ENCODE results near the gene LYAR. TPM values are rescaled to one million over a fixed set of nuclear protein-coding genes. Genes with fewer than 3 reads are reported as not detected.

The LYAR gene
- total RNA-seq (2013; cell fraction: nucleolus; rRNA removed), result 8.1 and 9.9 TPM in 2 replicates
- total RNA-seq (2014; rRNA removed) (38.2 and 44.5 TPM in 2 replicates), total RNA-seq (2014; rRNA removed; fragmentation: Illumina TruSeq; extraction: Trizol) (75.1 and 85.4 TPM in 2 replicates), total RNA-seq (2021) (36.5 and 38.6 TPM in 2 replicates), polyA plus RNA-seq (2011; rRNA removed) (18.6 and 25.3 TPM in 2 replicates), polyA plus RNA-seq (2014; fragmentation: Illumina TruSeq; extraction: Trizol) (81.8 and 82.0 TPM in 2 replicates), polyA plus RNA-seq (2014; fragmentation: Nextera tagmentation; extraction: Ambion mirVana) (10 to 100 TPM; 18.3 to 27.2 TPM), polyA plus RNA-seq (2014; rRNA removed) (37.0 and 42.1 TPM in 2 replicates), polyA plus RNA-seq (2016; fragmentation: Nextera tagmentation; extraction: Ambion mirVana) (10 to 100 TPM; 55.6 to 64.4 TPM), polyA minus RNA-seq (2011; rRNA and poly(A)+ RNA removed) (1.9 and 3.7 TPM in 2 replicates), Bru-seq, nascent RNA (percentile 69 among the genes with signal in this experiment), BruChase-seq, experiment 1, labeled RNA remaining after a 6-hour chase (percentile 73 among the genes with signal in this experiment), BruChase-seq, experiment 2, labeled RNA remaining after a 2-hour chase (percentile 74 among the genes with signal in this experiment)
- 14.9 TPM for polyA plus RNA-seq (2011; ENCODE audit: low read depth)
- polyA plus RNA-seq (2011; cell fraction: cytosol; rRNA removed), result 6.5 and 7.0 TPM in 2 replicates
- polyA plus RNA-seq (2011; cell fraction: nucleus; rRNA removed), result 7.0 and 9.8 TPM in 2 replicates
- 24.8 and 25.9 TPM in 2 replicates for polyA plus RNA-seq (2012)
- 4.7 and 5.1 TPM in 2 replicates for polyA minus RNA-seq (2011; cell fraction: cytosol; rRNA and poly(A)+ RNA removed)
- 2.7 and 5.4 TPM in 2 replicates for polyA minus RNA-seq (2011; cell fraction: nucleus; rRNA and poly(A)+ RNA removed)
- long read RNA-seq, experiment 1, transcript LYAR-201 (10 exons, 1,569 nt), result major isoform, 28 of 54 reads
- long read RNA-seq, experiment 1, partial matches to known transcripts, result 22 of 54 reads
- long read RNA-seq, experiment 1, other reads (novel, unspliced or antisense), result 2 of 54 reads
- long read RNA-seq, experiment 2, transcript LYAR-201 (10 exons, 1,569 nt), result major isoform, 53 of 210 reads
- long read RNA-seq, experiment 2, partial matches to known transcripts, result 151 of 210 reads
- long read RNA-seq, experiment 2, other reads (novel, unspliced or antisense), result 6 of 210 reads

DNA sequence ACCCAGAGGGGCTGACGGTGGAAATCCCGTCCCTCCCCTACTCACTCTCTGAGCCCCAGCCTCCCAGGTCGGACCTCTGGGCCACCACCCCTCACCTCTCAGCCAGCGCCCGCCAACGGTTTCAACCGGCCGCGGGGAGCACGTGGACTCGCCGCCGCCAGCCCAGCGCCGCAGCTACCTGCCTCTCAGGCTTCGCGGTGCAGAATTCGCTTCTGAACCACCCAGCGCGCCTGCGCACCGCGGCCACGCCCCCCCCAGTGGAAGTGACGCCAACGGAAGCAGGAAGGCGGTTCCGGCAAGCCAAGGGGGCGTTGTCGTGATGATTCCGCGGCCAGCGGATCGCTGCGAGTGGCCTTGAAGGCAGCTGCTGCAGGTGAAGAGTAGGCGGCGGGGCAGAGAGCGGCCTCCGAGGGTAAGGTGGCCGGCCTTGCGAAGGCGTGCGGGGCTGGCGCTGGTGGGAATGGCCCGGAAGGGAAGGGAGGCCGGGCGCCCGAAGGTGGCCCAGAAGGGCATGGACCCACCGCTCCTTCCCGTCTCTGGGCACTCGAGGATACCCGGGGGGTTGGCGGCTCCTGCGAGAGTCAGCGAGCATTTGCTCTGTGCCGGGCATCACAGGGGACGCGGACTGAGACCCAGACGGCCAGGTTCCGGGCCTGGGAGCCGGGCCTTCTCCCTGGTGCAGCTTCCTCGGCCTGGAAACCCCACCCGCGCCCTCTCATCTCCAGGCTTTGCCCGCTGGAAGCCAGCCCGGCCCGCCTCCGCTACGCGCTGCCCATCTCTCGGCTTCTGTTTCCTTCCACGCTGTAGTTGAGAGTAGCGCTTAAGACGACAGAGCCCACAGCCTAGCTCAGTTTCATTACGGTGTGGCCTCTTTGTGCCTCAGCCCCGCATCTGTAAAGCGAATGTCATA lies at the start of gene LYAR, which contains the start of gene ZBTB49:
LYAR (minus strand) TSS at position 214 of the 910 bp plus-strand sequence. CDS start 6,412 bp downstream, outside the sequence.
ZBTB49 (plus strand) TSS at position 311 of the 910 bp plus-strand sequence. CDS start 9,695 bp downstream, outside the sequence.
- Histone ChIP-seq H2AFZ (ENCODE audit: control insufficient read depth, low read depth, low read length) (peak within 1 kb of the TSS; percentile 91), H3K27me3 (replicated peaks in 1 of 2; ENCODE audit: control insufficient read depth in 2 of 2, insufficient read depth in 2 of 2, low read length in 1 of 2) (no peaks in the 10 kb centered on the region), H3K79me2 (ENCODE audit: control insufficient read depth, insufficient read depth, low read length) (peaks cover 43% of the 10 kb centered on the region), H3K4me1 (ENCODE audit: control insufficient read depth, insufficient read depth, low read length) (peaks cover 6% of the 10 kb centered on the region), H4K20me1 (ENCODE audit: control insufficient read depth, insufficient read depth) (no peaks in the 10 kb centered on the region), H3K9ac (ENCODE audit: control insufficient read depth, insufficient read depth, low read length) (peak within 1 kb of the TSS; percentile 86), H3K27ac (ENCODE audit: control insufficient read depth, insufficient read depth) (peak within 1 kb of the TSS; percentile 71), H3K4me2 (ENCODE audit: control insufficient read depth, insufficient read depth) (peak within 1 kb of the TSS; percentile 77), H3K4me3 (peak within 1 kb of the TSS; percentile 78), H3K9me3 (replicated peaks; ENCODE audit: control insufficient read depth, insufficient read depth, low read length) (no peaks in the 10 kb centered on the region; the same call in 2 of the 3 replicates), H3K36me3 (ENCODE audit: control insufficient read depth in 2 of 2, insufficient read depth in 2 of 2, low read length in 1 of 2) (peaks cover 0 to under 1% of the 10 kb centered on the region in 2 experiments; a peak in 1 of 4 replicates)
- no TSS peak for BruUV-seq (replicated peaks)
- ChIA-PET CTCF (interaction anchor here (1.0 kb wide), 1 partner anchor 13 kb away, joined by 3 read pairs; no protein-coding TSS in a partner anchor), RAD21 (ENCODE audit: unreplicated experiment) (no interaction called here), POLR2A (interaction anchor here (0.5 kb wide), 1 partner anchor 38 kb away, joined by 3 read pairs; no protein-coding TSS in a partner anchor), SMC1A (ENCODE audit: uncharacterized antibody, unreplicated experiment) (no interaction called here)
- ATAC-seq (peak; percentile 95), DNase-seq (ENCODE audit: low read depth, low spot score) (peak; percentile 69), FAIRE-seq (peak; percentile 86)
- in situ Hi-C loops (cut with MboI), result no loop called here
- intact Hi-C loops (cut with micrococcal nuclease; ENCODE audit: unreplicated experiment), result no loop called here
- WGBS (ENCODE audit: insufficient coverage, insufficient replicate concordance, low lambda C conversion rate, missing lambda C conversion rate), result under 1% methylated on average over 60 of the region's 77 CpGs
- TF ChIP-seq PBX3 (IDR thresholded peaks at IDR 0.05; ENCODE audit: insufficient replicate concordance, low read depth, low read length) (no peak), REST (IDR thresholded peaks at IDR 0.05; ENCODE audit: low read depth, low read length) (no peak), SMAD1 (IDR thresholded peaks at IDR 0.05; ENCODE audit: low read depth, partially characterized antibody) (no peak), CTCF (IDR thresholded peaks at IDR 0.05 in 2 of 3, conservative IDR thresholded peaks at IDR 0.05 in 1 of 3; ENCODE audit: control insufficient read depth in 2 of 3, extremely low read depth in 1 of 3, insufficient read depth in 1 of 3, low read depth in 3 of 3, low read length in 3 of 3) (no peak), NFXL1 (IDR thresholded peaks at IDR 0.05; ENCODE audit: borderline replicate concordance) (no peak), TCF3 (IDR thresholded peaks at IDR 0.05; ENCODE audit: borderline replicate concordance, insufficient read depth, low read depth, low read length) (no peak), RBBP5 (conservative IDR thresholded peaks at IDR 0.05) (no peak), NFYB (IDR thresholded peaks at IDR 0.05; ENCODE audit: insufficient read depth, low read depth, low read length) (0 out of 2 replicates have a peak, but pooled peaks have one; percentile 6), BCL11A (IDR thresholded peaks at IDR 0.05; ENCODE audit: low read depth, low read length) (no peak), BMI1 (IDR thresholded peaks at IDR 0.05; ENCODE audit: borderline replicate concordance) (no peak)
